MV-4-11 (cell line): Measurements from ENCODE around the gene PGAM5.
"Not testable (repeated sequence)": the region's sequence is repeated elsewhere in the genome, so short reads cannot be mapped to it uniquely, and the experiment has no call there.

Experiments used
- DNase-seq: peaks from one replicate; lab custom pipeline; 2025; lab: John Stamatoyannopoulos, UW

PGAM5 gene

DNA sequence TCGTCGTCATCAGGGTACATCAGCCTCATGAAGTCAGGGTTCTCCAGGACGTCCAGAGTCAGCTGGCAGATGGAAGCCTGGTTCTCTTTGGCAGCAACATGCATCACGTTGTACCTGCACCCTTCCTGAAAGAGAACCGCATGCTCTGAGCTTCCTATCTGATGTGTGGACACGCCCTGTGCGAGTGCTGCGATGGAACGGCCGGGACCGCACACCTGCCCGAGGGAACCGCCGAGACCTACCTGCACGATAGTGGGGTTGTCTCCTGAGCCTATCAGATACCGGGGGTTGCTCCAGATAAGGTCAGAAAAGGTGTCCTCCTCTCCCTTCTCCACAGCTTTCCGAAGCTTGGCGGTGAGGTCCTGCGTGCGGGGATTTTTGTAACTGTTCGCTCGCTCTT lies 37.3 kb downstream of the PGAM5 start:
- no peak for DNase-seq

DNA sequence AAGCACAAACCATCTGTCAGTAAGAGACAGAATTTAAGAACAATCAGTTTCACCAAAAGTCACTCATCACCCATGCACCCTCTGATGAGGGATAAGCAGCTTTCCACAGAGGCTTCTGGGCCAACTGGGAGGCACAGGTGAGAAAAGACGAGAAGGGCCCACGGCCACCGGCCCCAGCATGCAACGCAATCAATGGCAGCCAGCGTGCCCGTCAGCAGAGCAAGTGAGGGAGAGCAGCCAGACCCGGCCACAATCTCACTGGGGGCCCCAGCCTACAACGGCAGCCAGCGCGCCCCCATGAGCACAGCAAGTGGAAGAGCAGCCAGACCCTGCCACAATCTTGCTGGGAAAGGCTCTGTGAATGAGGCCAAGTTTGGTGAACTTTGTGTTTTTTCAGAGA lies 37.7 kb downstream of the PGAM5 start:
- no peak for DNase-seq

DNA sequence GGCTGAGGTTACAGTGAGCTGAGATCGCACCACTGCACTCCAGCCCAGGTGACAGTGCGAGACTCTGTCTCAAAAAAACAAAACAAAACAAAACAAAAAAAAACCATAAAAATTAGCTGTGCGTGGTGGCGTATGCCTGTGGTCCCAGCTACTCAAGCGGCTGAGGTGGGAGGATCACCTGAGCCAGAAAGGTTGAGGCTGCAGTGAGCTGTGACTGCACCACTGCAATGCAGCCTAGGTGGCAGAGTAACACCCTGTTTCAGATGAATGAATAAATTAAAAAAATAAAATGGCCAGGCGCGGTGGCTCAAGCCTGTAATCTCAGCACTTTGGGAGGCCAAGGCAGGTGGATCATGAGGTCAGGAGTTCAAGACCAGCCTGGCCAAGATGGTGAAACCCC lies 43.0 kb downstream of the PGAM5 start:
- DNase-seq: not testable (repeated sequence)

DNA sequence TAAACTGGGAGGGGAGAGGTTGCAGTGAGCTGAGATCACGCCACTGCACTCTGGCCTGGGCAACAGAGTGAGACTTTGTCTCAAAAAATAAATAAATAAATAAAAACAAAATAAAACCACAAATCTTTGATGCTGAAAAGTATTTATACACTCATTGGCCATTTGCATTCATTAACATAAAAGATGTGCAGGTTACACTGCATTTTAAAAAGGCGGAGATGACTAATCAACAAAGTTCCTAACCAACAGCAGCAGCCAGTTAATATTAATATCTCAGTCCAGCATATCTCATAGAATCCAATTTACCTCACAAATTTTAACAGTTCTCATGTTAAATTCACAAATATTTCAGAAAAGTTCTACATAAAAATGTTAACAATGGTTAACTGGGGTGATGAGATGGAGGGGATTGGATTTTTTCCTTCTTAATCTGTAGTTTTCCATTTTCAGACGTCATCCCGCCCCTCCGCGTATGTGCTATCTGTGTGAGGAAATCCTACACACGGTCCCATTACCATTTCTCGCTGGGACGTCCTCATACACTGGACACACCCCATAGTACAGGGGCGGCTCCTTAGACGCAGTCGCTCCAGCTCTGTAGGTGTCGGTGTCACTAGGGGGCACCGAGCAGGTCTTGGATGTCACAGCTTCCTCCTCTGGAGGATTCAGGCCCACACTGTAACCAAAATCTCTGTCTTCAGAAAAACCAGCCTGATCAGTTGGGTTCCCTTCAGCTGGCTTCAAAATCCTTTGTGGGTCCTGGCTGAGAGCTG lies 43.7 kb downstream of the PGAM5 start:
- peak; percentile 7 for DNase-seq

DNA sequence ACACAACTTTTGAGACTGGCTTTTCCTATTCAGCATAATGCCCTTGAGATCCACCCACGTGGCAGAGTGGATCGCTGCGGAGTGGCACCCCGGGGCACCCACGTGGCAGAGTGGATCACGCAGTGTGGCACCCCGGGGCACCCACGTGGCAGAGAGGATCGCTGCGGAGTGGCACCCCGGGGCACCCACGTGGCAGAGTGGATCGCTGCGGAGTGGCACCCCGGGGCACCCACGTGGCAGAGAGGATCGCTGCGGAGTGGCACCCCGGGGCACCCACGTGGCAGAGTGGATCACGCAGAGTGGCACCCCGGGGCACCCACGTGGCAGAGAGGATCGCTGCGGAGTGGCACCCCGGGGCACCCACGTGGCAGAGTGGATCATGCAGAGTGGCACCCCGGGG lies 48.2 kb downstream of the PGAM5 start:
- not testable (repeated sequence) for DNase-seq

DNA sequence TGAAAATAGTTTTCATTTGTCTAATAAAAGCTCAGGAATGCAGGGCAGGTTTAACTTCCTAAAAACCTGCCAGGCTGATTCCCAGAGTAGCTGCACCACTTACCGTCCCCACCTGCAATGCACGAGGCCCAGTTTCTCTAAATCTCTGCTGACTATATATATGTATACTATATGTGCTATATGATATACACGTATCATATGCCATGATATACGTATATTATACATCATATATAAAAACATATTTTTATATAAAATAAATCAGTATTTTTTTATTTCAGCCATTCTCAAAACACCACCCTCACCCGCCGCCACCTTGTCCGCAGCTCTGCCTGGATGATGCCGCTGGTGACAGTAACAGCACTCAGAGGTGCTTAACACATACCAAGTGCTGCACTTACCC lies 48.7 kb downstream of the PGAM5 start:
- no peak for DNase-seq

DNA sequence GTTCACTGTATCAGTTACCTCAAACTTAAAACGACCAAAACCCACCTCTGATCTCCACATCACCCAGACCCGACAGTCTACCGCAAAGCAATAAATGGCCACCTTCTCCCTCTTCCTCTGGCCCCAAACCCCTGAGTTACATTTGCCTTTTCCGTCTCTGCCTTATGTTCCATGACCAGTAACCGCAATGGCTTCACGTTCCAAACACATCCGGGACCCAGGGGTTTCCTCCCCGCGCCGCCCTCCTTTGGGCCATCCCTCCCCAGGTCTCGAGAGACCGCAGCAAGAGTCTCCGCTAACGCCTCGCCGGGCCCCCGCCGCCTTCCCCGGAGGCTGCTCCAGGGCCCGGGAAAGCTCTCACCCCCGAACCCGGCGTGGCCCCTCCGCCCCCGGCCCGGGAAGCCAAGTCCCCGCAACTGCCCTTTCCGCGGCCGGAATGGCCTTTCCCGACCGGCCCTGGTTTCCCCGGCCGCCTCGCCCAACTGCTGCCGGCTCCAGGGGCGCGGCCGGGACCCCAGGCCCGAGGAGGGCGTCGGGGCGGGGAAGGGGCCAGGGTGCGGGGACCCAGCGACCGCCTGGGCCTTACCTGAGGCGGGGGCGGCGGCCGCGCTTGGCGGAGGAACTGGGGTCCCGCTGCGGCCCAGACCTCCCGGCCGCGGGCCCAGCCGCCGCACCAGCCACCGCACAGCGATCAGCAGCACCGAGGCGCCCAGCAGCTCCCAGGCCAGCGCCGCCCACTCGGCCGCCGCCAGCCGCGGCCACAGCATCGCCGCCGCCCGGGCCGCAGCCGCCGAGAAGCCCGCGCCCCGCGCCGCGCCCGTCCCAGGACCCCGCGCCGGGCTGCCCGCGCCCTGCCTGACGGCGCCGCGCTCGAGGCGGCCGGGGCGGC lies 50.6 kb downstream of the PGAM5 start, which contains the start of gene ANKLE2:
ANKLE2 (minus strand) TSS at position 801 of the 889 bp plus-strand sequence; CDS start at position 767, 34 bp downstream.
- peak; percentile 37 for DNase-seq

DNA sequence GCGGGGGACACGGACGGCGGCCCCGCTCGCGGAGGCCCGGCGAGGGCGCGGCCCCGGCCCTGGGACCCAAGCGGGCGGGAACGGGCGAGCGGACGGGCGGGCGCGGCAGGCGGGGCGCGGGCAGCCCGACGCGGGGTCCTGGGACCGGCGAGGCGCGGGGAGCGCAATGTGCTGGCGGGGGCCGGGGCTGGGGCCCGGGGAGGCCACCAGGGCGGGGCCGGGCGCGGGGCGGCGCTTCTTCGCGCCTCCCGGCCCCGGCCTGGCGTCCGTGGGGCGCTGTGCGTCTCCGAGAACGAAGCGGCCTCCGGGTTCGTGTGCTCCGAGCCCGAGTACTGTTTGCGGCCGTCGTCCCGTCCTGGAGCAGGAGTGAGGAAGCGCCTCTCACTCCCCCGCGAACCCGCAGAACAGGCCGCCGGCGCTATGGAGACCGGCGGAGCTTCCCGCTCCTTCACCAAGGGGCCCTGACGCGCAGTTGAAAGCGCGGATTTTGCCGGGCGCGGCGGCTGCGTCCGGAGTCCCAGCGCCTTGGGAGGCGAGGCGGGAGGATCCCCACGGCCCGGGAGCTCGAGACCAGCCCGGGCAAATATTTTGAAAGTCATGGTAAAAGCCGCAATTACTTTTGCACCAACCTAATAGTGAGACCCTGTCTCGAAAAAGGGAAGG lies 51.4 kb downstream of the PGAM5 start:
- DNase-seq: peak; percentile 87

DNA sequence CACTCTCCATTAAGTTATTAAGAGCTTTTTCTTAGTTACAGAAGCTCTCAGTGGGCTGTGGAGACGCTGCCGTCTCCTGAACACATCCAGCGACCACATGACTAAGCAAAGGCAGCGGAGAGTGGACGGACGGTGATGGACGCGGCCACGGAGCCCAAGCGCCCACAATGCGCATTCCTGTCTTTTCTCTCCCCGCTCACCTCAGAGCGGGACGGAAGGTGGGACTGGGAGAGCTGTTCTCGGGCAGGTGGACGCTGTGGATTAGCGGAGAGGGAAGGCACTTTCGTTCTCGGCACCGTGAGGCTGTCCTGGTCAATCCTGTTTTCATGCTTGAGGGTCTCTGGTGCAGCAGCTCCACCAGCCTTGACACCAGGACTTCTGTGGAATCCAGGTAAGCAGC lies 53.6 kb downstream of the PGAM5 start:
- DNase-seq: no peak

DNA sequence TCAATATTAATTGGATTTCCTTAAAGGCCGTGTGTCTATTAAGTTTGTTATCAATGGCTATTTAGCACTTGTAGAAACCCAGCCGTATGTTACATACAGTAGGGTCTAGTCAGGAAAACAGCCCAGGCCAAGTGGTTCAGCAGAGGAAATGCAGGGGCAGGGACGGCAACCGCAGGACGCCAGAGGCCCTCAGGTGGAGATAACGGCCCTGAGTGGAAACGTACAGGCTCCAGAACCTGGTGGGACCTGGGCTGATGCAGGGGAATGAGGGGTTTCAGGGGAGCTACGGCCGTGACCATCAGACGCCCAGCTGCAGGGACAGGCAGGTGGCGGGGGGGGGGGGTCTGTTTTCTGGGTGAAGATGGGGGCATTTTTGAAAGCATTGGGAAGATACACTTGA lies 54.7 kb downstream of the PGAM5 start:
- DNase-seq: no peak

DNA sequence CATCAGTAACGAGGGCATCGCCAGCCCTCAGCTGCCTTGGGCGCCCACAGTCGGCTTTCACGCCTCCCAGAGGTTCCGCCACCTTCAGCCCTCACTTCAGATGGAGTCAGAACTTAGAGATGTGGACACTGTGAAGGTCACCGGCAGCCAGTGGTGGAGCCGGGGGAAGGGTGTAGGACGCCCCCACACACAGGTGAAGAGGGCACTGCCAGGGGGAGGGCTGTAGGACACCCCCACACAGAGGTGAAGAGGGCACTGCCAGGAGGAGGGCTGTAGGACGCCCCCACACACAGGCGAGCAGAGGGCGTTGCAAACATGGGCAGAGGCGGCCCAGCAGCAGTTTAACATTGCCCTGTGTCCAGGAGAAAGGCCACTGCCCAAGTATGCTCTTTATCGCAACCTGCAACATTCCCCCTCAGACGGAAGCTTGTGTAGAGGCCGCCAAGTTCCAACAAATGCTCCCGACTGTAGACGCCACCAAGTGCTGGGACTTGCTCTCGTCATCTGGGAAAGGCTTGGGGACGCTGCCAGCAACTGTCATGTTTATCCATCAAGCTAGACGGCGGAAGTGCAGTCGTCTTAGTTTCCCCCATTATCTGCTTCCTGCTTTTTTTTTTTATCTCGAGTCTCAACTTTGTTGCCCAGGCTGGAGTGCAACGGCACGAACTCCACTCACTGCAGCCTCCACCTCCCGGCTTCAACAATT lies 55.9 kb downstream of the PGAM5 start:
- DNase-seq: peak; percentile 49

DNA sequence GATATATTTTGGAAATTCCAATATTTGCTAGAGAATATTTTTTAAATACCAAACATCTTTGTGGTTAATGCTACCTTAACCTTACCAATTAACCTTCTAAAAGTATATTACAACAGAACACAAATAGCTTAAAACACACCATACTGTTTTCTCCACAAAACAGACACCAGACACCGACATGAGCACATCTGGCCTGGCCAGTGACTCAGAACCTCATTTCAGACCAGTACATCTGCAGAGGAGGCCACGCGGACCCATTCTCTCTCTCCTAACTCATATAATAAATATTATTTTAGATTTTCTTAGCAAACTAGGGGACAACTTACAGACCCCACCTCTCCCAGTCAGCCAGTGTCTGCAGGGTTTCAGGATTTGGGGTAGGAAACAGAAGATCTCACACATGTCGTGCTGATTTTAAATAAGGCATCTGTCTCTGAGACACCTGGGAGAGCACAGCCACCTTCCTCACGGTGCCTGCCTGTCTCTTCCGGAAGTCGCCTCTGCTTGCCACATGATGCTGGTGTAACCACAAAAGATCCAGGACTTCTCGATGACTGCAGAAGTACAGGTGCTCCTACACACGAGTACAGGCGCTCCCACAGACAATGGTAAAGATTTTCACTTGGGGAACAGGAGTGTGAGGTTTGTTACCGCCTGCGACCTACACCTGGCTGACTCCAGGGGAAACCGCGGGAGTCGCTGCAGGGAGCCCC lies 60.6 kb downstream of the PGAM5 start:
- DNase-seq: peak; percentile 21
